SKM-1 treated with dmso at 0.1 percent for 144 hours (cell line): ENCODE results near the gene AKT2.

ENCODE experiments used
- DNase-seq: peaks from one replicate; lab custom pipeline; 2025; ENCODE audit not compliant: unreplicated experiment; lab: John Stamatoyannopoulos, UW

Gene AKT2

DNA sequence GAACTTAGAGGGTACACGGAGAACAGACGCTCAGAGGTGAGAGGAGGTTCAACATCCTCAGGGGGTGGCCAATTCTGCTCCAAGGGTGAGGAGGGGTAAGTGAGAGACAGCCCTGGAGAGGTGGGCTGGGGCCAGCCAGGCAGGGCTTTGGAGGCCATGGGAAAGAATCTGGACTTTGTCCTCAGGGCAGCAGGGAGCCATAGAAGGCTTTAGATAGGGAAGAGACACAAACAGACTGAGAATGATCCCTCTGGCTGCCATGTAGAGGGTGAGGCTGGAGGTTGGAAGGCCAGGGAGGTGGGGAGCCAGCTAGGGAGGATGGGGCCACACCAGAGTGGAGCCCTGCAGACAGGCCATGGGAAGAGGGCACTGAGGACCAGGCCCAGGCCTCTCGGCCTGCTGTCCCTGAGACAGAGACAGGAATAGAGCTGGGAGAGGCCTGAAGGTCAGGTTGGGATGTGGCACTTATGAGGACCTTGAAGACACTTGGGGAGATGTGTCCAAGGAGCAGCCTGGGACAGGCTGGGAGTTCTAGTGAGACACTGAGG lies 29.5 kb downstream of the AKT2 start:
- no peak for DNase-seq

DNA sequence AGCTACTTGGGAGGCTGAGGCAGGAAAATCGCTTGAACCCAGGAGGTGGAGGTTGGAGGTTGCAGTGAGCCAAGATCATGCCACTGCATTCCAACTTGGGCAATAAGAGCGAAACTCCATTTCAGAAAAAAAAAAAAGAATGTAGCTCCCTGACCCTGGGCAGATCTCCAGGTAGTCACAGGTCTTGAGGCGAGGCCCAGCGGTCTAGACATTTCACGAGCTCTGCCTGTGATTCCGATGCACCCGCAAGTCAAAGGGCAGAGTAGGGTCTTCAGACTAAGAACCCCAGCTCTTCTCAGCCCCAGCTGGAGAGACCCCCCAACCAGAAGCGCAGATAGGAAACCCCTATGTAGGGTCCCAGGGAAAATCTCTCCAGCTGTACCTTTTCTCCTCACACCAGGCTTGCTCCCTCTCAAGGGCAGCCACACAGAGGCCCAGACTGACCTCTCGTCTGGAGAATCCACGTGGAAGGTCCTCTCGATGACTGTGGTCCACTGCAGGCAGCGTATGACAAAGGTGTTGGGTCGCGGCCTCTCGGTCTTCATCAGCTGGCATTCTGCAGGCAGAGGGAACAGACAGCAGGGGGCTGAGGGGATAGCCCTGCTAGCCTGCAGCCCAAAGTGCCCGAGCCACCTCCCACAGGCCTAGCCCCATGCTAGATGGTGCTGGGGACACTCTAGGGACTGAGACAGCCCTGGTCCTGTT lies 30.3 kb downstream of the AKT2 start:
- no peak for DNase-seq

DNA sequence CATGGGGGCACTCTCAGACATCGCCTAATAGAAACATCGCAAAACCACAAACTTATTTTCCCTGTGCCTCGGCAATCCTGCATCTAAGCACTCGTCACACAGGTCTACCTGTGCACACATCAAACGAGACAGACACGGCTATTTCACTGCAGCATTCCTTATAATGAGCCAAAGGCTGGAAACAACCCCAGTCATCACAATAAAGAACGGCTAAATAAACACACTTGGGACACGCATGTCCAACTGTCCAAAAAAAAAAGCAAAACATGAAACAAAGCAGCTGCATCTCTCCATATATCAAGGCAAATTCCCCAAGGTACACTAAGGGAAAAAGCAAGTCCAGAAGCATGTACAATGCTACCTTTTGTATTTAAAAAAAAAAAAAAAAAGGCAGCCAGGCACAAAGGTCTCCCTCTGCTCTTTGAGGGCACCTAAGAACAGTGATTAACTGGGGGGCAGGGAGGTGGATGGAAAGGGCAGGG lies 31.5 kb downstream of the AKT2 start:
- no peak for DNase-seq

DNA sequence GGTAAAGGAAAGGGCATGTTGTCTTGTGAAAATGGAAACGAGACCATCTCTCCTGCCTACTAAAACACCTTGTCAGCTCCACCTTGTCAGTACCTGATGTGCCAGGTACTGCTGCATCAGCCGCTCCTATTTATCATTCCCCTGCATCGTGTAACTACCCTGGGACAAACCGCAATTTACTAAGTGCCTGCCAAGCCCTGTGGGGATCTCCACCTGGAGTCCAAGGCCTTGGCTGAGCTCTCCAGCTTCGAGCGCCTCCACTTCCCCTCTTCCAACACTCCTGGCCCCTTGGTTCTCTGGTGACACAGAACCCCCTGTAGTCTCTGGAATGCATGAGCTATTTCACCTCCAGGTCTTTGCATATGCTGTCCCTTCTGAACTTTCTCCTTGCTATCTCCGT lies 32.8 kb downstream of the AKT2 start:
- no peak for DNase-seq

DNA sequence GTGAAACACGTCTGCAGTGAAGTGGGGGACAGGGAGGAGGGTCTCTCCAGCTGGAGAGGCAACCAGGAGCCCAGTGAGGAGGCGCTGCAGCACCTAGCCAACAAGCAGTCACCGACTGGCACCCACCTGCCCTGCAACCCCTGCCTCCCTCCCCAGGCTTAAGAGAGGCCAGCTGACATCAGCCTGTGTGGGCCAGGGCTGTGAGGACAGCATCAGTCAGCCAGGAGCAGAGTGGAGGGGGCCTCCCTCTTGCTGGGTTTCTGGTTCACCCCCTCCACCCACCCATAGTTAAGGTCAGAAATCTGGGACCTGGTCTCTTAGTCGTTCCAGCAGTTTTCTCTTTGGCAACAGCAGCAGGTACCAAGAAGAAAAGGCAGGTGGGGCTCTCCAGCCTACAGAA lies 33.2 kb downstream of the AKT2 start:
- no peak for DNase-seq

DNA sequence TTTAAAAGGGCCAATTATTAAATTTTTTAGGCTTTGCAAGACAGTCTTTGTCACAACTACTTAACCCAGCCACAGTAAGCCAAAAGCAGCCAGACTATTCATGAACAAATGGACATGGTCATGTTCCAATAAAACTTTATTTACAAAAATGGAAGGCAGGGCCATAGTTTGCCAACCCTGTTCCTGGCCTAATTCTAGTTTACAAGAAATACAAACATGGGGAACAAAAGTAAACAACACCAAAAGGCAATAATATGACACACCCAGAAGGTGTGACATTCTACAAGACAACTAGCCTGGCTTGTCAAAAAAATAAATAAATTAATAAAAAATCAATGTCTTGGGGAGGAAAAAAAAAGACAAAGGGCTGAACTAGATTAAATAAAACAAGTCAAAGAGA lies 33.9 kb downstream of the AKT2 start:
- no peak for DNase-seq

DNA sequence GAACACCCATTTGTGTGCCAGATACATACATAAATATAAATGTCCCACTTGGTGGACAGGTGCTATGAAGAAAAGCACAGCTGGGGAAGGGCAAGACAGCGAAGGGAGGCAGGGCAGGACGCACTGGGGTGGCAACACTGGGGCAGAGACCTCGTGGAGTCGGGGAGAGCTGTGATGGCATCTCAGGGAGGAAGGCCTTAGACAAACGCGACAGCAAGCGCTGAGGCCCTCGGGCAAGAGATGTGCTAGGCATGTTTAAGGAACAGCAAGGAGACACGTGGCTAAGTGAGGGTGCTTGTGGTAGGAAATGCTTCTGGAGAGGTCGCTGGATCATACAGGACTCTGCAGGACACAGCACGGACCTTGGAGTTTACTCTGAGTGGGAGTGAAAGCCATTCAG lies 35.4 kb downstream of the AKT2 start:
- DNase-seq: no peak

DNA sequence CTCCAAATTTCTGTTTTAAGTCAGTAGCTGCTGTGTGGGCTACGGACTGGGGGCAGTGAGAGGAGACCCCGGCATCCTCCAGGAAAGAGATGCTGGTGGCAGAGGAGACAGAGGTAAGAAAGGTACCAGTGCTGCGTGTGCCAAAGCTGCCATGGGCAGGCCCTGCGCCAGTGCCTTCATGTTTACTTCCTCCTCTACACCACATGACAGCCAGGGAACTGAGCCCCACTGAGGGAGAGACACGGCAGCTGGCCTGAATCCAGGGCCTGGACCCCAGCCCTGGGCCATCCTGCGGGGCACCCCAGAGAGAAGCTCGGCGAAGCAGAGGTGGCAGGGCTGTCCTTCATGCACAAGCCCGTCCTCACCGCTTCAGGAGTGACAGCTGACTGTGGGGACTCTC lies 35.9 kb downstream of the AKT2 start:
- DNase-seq: no peak

DNA sequence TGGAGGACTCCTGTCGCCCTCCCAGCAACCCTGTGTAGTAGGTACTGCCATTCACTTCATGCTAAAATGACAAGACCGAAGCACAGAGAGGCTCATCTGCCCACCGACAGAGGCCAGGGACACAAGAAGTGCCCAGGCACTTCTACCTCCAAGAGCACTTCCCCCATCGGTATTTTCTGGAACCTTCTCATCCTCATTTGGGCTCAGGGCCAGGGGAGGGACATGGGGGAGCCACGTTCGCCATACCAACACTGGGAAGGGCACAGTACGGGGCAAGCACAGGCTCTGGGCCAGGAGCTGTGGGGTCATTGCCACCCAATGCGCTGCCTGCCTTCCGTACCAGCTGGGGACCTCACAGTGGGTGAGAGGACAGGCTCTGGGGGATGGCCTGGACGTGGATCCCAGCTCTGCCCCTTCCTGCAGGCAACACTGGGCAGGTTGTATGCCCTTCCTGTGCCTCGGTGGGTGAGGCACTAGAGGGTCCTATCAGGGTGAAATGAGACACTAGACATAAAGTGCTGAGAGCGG lies 37.3 kb downstream of the AKT2 start:
- no peak for DNase-seq

DNA sequence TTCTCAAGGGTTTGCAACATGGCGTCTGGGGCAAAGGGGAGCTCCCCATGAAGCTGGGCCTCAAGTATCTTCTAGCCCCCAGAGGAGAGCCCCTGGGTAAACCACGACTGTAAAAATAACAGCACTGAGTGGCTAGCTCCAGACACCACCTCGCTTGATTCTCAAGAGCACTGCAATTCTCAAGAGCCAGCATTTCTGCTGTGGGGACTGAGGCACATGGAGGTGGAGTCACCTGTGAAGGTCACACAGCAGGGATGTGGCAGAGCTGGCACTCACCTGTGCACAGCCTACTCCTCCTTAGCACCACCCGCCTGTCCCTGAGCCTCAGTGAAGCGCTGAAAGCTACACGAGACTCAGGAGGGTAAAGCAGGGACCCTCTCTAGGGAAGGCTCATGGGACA lies 38.0 kb downstream of the AKT2 start:
- DNase-seq: no peak

DNA sequence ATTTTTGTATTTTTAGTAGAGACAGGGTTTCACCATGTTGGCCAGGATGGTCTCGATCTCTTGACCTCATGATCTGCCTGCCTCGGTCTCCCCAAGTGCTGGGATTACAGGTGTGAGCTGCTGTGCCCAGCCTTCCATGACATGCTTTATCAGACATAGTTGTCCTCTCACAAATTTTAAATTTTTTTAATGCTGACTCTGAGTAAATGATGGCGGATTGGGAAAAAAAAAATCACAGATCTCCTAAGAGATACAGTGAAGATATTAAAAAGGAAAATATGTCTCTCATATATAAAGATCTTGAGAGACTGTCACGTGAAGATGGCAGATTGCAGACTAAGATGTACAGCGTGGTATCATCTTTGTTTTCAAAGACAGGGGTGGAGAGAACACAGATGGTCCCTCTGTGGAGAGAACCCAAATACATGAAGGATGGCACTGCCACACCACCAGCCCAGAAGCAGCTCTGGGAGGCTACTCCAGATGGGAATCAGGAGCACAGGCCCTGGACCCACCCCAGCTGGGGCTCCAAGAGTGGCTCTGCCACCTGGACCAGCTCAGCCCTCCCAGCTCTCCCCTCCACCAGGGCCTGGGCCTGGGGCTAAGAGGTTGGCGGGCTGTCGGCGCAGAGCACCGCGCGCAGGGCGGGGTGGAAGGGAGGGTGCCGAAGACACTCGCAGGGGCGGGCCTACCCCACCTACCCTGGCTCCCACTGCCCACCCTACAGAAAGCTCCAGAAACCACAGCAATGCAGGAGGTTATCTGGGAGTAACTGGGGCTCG lies 38.7 kb downstream of the AKT2 start:
- no peak for DNase-seq

DNA sequence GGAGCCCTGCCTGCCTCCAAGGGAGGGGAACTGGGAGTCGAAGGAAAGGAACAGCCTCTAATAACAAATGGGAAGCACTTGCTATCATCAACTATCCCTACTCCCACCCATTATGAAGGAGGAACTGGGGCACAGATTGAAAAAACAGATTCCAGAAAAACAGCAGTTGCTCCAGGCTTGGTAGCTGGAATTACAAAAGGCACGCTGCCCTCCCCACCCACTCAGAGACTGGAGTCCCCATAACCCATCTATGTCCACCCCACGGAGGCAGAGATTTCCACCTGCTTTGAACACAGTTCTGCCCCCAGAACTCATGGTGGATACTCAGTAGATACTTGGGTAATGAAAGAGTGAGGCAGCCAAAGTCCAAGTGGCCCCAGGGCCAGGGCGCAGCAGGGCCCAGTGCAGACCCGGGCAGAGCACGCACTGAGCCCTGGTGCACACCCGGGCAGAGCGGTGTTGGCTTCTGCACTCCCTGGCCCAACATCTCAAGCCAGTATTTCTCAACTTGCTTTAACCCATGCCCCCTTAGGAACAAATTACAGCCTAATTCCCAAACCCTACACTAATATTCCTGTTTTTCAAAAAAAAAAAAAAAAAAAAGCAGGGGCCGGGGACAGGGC lies 39.5 kb downstream of the AKT2 start:
- no peak for DNase-seq

DNA sequence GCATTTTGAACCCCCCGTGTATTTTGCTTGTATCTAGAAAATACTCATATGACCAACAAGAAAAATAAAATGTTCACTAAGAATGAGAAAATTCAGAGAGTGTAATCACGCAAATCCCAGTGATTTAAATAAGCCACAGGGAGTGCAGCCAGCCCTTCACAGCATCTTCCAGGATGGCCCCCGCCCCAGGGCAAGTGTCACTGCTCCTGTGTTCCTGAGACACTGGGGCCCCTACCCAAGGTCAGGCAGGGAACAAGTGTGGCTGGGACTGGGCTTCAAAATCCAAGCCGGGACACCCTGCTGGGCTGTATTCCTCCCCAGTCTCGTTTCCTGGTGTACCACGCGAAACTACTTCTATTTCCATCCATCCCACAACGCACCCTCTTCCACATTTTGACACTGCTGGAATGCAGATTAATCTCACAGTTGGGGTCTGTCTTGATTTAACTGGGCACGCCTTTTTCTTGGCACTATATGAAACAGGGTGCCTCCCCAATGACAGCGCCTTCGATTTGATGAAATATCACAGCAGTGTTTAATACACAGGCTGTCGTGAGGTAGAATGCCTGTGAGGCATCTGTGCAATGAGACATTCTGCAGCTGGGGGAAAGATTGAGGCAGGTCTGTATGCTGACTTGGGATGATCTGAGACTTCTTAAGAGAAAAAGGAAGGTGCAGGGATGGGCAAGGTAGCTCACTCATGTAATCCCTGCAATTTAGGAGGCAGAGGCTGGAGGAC lies 40.4 kb downstream of the AKT2 start:
- DNase-seq: no peak

DNA sequence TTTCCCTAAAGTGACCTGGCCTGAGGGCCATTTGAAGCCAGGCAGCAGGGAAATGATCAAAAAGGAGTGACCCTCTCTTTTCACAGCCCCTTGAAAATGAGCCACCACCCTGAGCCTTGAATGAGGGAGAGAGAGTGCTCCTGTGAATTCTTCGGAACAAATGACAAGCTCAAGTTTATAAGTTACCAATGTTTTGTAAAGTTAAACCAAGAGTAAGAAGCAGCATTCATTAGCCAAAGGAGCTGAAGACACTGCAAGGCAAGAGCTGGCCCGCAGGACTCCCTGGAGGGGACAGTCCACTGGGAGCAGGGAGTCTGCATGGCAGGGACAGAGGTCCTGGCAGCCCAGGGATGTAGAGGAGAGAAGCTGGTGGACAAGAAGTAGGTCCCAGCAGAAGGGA lies 42.0 kb downstream of the AKT2 start:
- DNase-seq: no peak

DNA sequence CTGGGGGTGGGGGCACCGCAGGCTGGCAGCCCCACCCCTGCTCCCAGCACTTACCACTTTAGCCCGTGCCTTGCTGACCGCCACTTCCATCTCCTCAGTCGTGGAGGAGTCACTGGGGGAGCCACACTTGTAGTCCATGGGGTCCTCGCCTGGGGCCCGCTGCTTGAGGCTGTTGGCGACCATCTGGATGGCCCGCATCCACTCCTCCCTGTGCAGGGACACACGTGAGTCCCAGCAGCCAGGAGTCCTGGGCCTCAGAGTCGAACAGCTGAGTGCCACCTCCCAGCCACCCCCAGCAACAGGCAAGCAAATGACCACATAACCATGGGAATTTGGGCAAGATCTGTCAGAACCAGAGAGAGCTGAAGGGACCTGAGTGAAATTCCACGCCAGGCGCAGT lies 42.7 kb downstream of the AKT2 start:
- no peak for DNase-seq

DNA sequence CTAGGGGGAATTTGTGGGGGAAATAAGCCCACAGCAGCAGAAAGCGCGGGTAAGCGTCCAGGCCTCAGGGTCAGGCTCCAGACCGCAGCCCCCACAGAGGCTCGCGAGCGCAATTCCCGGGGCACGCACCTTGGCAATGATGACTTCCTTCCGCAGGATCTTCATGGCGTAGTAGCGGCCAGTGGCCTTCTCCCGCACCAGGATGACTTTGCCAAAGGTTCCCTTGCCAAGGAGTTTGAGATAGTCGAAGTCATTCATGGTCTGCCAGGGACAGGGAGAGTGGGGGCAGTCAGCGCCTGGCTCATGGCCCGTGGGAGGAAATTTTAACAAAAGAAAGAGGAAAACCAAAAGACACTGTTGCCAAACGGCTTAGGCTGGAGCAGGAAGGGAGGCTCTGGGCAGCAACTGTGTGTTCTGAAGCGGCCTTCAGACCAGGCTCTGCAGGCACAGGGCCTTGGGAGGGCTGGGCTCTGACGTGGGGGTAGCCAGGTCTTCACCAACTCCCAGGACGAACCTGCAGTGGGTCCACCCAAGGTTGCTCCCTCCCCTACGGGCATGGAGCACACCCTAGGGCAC lies 43.2 kb downstream of the AKT2 start:
- DNase-seq: no peak

DNA sequence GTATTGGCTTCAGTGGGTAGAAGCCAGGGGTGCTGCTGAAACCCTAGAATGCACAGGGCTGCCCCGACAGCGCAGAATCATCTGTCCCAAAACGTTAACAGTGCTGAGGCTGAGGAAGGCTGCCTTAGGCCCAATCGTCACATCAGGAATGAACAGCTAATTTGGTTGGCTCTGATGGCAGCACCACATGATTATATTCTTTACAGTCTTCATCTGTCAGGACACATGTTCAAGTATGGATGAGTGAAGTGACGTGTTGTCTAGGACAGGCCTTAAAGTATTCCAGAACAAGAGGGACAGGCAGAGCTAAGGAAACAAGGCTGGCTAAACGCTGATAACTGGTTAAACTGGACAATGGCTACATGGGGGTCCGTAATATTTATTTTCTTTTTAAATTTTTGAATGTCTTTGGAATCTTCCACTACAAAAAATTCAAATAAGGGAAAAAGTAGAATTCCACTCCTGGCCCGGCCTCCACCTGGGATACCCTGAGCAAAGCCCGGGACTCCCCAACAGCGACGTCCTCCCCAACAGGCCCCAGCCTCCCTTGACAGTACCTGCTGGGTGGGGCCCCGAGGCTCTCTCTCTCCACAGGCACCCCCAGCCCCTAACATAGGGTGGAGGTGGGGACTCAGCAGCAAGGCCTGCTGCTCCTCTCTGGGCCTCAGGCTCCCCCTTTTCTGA lies 43.9 kb downstream of the AKT2 start:
- DNase-seq: no peak

DNA sequence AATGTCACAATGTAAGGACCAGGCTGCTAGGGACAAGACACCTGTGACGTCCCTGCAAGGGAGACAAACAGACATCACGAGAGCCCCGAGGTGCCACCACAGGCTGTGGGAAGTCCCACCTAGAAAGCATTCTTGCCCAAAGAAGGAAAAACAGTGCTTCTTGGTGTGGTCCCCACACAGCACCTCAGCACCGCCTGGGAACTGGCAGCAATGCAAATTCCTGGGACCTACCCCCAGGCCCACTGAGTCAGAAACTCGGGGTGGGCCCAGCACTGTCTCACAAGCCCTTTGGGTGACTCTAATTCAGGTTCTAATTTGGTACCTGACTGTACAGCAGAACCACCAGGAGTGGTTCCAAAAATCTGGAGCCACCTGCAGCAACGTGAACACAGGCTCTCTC lies 44.8 kb downstream of the AKT2 start:
- DNase-seq: no peak

DNA sequence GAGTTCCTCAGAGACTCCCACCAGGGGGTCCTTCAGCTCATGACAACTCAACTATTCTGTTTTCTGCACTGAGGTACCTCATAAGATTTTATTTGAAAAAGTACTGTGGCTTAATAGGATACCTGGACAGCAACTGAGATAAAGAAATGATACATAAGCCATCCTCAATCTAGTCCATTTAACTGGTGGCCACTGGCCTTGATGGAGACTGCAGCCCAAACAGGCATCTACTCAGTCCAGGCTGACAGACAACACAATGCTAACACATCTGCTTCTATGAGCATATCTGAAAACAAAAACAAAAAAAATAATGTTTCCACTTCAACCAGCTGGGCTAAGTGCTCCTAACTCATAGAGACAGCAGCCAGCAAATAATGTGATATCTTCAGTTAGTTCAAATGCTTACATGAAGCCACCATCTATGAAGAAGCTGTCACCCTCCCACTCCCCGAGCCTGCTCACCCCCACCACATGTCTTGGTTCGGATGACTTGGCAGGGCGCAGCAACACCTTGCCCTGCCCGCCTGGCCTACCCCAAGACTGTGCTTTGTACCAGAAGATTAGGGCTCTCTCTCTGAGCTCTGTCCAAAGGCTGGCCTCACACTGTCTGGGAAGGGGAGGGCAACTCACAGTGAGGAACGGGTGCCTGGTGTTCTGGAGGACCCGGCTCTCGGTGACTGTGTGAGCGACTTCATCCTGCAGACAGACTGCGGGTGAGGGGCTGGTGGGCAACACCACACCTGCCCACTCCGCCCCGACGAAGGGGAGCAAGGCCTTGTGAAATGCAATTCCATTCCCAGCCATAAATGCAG lies 45.5 kb downstream of the AKT2 start:
- DNase-seq: no peak
